ENCODE results near the gene TVP23A.
A peak's percentile ranks its signal among the peaks of the same experiment; 100 is the strongest.

Gene TVP23A

DNA sequence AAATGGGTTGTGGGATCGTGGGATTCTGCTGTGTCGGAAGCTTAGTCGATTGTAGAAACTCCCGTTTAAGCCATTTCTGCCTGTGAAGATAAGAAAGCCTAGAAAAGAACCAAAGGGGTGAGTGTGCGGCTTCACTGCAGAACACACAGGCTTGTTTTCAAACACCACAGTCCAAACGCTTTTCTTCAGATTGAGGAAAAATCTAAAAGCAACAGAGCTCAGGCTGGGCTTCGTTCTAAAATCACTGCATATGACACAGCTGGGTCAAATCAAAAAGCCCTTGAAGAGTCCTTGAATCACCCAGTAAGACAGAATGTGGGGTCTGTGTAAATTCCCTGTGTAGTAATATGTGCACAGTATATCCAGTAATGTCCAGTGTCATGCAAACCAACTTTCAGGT is 49.2 kb downstream of the TVP23A start:
- DNase-seq (ENCODE audit: low read depth), result no peak
- no peak overlapping the region for H3K4me3 ChIP-seq (ENCODE audit: low read depth, low read length)
- TF ChIP-seq, protein P1, sequence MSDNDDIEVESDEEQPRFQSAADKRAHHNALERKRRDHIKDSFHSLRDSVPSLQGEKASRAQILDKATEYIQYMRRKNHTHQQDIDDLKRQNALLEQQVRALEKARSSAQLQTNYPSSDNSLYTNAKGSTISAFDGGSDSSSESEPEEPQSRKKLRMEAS (IDR thresholded peaks at IDR 0.05; ENCODE audit: low read depth, low read length), result no peak
- TF ChIP-seq MYC (IDR thresholded peaks at IDR 0.05; ENCODE audit: low read depth, low read length), result no peak
- TF ChIP-seq POLR2A (IDR thresholded peaks at IDR 0.05; ENCODE audit: extremely low read depth, insufficient read length), result no peak
- TF ChIP-seq, protein P2, sequence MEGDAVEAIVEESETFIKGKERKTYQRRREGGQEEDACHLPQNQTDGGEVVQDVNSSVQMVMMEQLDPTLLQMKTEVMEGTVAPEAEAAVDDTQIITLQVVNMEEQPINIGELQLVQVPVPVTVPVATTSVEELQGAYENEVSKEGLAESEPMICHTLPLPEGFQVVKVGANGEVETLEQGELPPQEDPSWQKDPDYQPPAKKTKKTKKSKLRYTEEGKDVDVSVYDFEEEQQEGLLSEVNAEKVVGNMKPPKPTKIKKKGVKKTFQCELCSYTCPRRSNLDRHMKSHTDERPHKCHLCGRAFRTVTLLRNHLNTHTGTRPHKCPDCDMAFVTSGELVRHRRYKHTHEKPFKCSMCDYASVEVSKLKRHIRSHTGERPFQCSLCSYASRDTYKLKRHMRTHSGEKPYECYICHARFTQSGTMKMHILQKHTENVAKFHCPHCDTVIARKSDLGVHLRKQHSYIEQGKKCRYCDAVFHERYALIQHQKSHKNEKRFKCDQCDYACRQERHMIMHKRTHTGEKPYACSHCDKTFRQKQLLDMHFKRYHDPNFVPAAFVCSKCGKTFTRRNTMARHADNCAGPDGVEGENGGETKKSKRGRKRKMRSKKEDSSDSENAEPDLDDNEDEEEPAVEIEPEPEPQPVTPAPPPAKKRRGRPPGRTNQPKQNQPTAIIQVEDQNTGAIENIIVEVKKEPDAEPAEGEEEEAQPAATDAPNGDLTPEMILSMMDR (IDR thresholded peaks at IDR 0.05; ENCODE audit: low read depth, low read length), result no peak

DNA sequence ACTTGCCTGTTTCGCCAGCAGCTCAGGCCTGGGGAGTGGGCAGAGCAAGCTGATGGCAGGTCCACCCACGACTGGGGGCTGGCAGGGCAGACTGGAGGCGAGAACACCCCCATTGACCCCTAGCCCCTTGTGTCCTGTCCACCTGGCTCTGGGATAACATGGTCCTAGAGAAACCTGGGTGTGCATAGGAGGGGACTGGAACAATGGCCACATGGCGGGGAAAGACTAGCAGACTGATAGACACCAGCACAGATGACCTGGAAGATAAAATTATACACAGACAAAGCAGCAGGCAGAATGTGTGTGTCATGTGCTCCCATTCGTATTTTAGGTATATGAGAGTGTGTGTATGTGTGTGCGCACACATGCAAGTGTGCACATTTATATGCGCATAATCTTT is 51.5 kb downstream of the TVP23A start:
- TF ChIP-seq, protein P2 (IDR thresholded peaks at IDR 0.05; ENCODE audit: low read depth, low read length), result no peak
- TF ChIP-seq MYC (IDR thresholded peaks at IDR 0.05; ENCODE audit: low read depth, low read length), result no peak
- TF ChIP-seq, protein P1 (IDR thresholded peaks at IDR 0.05; ENCODE audit: low read depth, low read length), result no peak
- no peak for TF ChIP-seq POLR2A (IDR thresholded peaks at IDR 0.05; ENCODE audit: extremely low read depth, insufficient read length)
- no peak overlapping the region for H3K4me3 ChIP-seq (ENCODE audit: low read depth, low read length)
- no peak for DNase-seq (ENCODE audit: low read depth)

DNA sequence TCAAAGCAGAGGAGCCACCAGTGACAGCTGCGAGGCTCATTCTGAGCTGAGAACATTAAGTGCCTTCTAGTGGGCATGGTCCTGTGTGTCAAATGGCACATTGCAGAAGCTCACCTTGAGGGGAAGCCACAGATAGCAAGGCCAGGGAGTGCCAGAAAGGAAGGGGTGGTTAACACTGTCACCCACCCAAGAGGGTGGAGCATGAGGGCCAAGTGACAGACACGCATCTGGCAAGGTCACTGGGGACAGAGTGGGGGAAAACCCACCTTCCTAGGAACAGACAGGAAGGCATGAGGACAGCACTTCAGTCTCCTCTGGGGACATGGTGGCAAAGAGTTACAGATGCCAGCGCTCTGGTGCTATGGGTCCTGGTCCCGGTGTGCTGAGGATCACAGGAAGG is 52.8 kb downstream of the TVP23A start:
- DNase-seq (ENCODE audit: low read depth), result no peak
- H3K4me3 ChIP-seq (ENCODE audit: low read depth, low read length), result no peak overlapping the region
- TF ChIP-seq, protein P2 (IDR thresholded peaks at IDR 0.05; ENCODE audit: low read depth, low read length), result no peak
- TF ChIP-seq, protein P1 (IDR thresholded peaks at IDR 0.05; ENCODE audit: low read depth, low read length), result no peak
- TF ChIP-seq POLR2A (IDR thresholded peaks at IDR 0.05; ENCODE audit: extremely low read depth, insufficient read length), result no peak
- TF ChIP-seq MYC (IDR thresholded peaks at IDR 0.05; ENCODE audit: low read depth, low read length), result no peak

DNA sequence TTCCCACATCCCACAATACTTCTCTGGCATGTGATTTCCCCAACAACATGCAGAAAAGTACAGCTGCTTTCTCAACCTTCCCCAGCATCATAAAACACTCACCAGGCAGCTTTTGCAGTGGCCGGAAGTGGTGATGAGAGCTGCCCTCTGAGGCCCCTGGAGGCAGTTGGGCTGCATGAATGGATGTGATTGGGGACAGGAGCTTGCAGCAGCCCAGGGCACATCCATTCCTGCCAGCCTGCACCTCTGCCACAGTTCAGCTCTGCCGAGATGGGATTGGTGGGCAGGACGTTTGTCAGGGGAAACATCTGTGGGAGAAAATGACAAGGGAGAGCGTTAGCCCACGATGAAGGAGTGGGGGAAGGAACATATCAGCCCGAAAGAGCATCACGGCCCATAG is 55.1 kb downstream of the TVP23A start:
- DNase-seq (ENCODE audit: low read depth), result peak; percentile 41
- TF ChIP-seq, protein P2 (IDR thresholded peaks at IDR 0.05; ENCODE audit: low read depth, low read length), result no peak
- no peak for TF ChIP-seq POLR2A (IDR thresholded peaks at IDR 0.05; ENCODE audit: extremely low read depth, insufficient read length)
- TF ChIP-seq, protein P1 (IDR thresholded peaks at IDR 0.05; ENCODE audit: low read depth, low read length), result no peak
- no peak for TF ChIP-seq MYC (IDR thresholded peaks at IDR 0.05; ENCODE audit: low read depth, low read length)
- H3K4me3 ChIP-seq (ENCODE audit: low read depth, low read length), result no peak overlapping the region

DNA sequence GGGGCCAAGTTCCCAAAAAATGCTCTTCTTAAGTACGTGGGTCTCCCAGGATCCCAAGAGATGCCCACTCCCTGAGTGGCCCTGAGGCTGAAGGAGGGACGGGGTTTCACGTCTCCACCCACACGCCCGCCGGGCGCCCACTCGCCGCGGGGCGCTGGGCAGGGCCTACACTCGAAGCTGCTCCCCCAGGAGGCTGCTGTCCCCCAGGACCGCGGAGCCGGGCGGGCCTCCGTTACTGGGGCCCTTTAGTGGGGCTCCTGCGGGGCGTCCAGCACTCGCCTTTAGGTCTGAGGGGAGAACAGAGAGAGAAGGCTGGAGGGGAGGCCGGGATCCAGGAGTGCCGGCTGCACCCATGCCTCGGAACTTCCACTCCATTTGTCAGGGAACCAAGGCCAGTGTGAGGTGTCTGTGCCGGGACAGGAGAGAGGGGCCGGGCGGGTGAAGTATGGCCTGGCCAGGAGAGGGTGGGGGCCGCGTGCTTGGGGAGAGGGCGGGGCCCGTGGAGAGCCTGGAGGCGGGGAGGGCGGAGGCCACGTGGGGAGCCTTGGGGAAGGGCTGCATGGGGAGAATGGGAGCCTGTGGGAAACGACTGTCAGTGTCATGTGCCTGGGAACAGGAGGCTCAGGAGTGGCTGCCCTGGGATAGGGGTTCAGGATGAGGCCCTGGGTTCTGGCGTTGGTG is 56.1 kb downstream of the TVP23A start:
- TF ChIP-seq, protein P2 (IDR thresholded peaks at IDR 0.05; ENCODE audit: low read depth, low read length), result no peak
- no peak for TF ChIP-seq POLR2A (IDR thresholded peaks at IDR 0.05; ENCODE audit: extremely low read depth, insufficient read length)
- no peak for TF ChIP-seq MYC (IDR thresholded peaks at IDR 0.05; ENCODE audit: low read depth, low read length)
- TF ChIP-seq, protein P1 (IDR thresholded peaks at IDR 0.05; ENCODE audit: low read depth, low read length), result no peak
- no peak overlapping the region for H3K4me3 ChIP-seq (ENCODE audit: low read depth, low read length)
- no peak for DNase-seq (ENCODE audit: low read depth)

Data from NB4 (cell line).